ENCODE data around the gene CCNL2. TPM values are rescaled to one million over a fixed set of nuclear protein-coding genes. Genes with fewer than 3 reads are reported as not detected.

The CCNL2 gene
- total and polyA plus RNA-seq, 7 donors = 40.2 to 71.8 (median 52.0) TPM

DNA sequence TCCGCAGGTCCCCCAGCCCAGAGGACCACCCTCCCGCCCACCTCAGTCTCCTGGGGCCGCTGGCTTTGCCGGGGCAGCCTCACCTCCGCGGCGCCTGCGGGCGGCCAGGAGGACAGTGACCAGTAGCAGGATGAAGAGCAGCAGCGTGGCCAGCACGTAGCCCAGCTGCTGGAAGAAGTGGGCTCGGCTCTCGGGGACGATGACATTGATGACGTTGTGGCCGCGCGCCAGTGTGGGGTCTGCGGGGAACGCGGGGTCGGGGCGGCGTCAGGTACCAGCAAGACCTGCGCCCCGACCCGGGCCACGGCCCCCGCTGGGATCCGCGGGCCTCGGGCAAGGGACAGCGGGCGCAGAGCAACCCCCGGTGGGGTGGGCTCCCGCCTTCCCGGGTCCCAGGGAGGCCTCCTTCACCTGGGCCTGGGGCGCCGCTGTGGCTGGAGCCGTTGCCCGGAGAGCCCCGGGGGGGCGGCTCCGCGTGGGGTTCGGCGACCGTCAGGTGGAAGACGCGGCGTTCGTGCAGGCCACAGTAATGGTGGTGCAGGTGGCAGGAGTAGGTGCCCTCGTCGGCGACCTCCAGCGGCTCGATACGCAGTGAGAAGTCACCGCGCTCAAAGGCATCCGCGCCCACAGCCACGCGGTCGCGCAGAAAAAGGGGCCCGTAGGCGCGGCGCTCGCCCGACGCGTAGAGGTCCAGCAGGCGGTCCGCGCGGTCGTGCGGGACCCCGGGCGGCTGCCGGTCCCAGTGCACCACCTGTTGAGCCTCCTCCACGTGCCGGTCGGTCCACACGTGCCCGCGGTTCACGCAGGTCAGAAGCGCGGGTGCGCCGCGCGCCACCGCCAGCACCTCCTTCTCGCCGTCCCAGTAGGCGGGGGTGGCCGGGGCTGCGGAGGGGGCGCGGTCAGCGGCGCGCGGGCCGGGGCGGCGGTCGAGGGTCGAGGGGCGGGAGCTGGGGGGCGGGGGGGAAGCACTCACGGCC is 44.6 kb downstream of the CCNL2 start:
- TF ChIP-seq, protein P1, sequence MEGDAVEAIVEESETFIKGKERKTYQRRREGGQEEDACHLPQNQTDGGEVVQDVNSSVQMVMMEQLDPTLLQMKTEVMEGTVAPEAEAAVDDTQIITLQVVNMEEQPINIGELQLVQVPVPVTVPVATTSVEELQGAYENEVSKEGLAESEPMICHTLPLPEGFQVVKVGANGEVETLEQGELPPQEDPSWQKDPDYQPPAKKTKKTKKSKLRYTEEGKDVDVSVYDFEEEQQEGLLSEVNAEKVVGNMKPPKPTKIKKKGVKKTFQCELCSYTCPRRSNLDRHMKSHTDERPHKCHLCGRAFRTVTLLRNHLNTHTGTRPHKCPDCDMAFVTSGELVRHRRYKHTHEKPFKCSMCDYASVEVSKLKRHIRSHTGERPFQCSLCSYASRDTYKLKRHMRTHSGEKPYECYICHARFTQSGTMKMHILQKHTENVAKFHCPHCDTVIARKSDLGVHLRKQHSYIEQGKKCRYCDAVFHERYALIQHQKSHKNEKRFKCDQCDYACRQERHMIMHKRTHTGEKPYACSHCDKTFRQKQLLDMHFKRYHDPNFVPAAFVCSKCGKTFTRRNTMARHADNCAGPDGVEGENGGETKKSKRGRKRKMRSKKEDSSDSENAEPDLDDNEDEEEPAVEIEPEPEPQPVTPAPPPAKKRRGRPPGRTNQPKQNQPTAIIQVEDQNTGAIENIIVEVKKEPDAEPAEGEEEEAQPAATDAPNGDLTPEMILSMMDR (IDR thresholded peaks at IDR 0.05) = no peak
- Histone ChIP-seq H3K27me3 (ENCODE audit: insufficient read depth in 3 of 3, low read length in 2 of 3) (peaks cover 0 to 42% (median 0%) of the 10 kb centered on the region in 3 donors), H3K4me1 (peaks cover 17% of the 10 kb centered on the region), H3K27ac (no peak overlapping the region), H3K4me3 (peak overlapping the region; percentile 44), H3K36me3 (ENCODE audit: insufficient read depth in 1 of 2, low read depth in 1 of 2) (peaks cover 0 to 4% of the 10 kb centered on the region in 2 donors), H3K9me3 (no peaks in the 10 kb centered on the region)
- intact Hi-C loops (cut with DNase I) = no loop called here
- DNase-seq = peak; percentile 28 to 60
- 50 to 56% (median 55%) methylated on average over 76 to 116 of the region's 116 CpGs for WGBS, 3 donors
- no peak for ATAC-seq

DNA sequence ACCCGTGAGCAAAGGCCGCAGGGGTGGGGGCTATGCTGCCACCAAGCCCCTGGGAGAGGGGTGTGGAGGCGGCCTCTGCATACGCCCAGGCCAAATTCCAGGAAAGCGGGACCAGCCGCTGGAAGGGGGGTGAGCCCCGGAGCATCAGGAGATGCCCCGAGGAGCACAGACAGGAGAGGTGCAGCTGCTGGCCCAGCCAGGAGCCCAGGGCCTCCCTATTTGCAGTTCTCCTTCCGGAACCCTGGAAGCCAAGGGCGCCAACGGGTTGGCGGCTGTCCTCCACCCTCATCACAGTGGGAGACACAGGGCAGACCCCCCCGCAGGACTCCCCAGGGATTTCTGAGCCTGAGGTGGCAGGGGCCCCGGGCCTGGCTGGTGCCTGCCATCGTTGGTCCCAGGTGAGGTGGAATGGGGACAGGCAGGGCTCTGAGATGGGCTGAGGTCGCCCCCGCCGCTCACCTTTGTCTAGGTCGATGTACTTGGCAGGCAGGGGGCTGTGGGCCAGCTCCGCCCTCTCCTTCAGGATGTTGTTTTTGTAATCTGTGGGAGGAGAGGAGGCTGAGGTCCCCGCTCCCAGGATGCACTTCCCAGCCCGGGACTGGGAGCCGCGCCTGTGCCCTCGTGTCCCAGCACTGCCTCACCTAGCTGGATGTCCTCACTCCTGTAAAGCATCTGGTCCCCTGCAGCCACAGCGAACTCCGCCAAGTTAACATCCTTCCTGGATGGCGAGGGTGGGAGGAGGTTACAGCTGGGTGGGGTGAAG is 45.6 kb downstream of the CCNL2 start:
- 38 to 44% (median 39%) methylated on average over 24 to 28 of the region's 28 CpGs for WGBS, 3 donors
- peaks cover 0 to 4% of the 10 kb centered on the region in 2 donors for H3K36me3 ChIP-seq (ENCODE audit: insufficient read depth in 1 of 2, low read depth in 1 of 2)
- H3K4me1 ChIP-seq = peaks cover 17% of the 10 kb centered on the region
- peaks cover 0 to 32% (median 0%) of the 10 kb centered on the region in 3 donors for H3K27me3 ChIP-seq (ENCODE audit: insufficient read depth in 3 of 3, low read length in 2 of 3)
- DNase-seq (peak in 1 of 2 donors; percentile 20), ATAC-seq (no peak)
- intact Hi-C loops (cut with DNase I) = no loop called here
- no peaks in the 10 kb centered on the region for H3K9me3 ChIP-seq
- TF ChIP-seq, protein P1 (IDR thresholded peaks at IDR 0.05) = no peak
- H3K27ac ChIP-seq = no peak overlapping the region
- no peak overlapping the region for H3K4me3 ChIP-seq

DNA sequence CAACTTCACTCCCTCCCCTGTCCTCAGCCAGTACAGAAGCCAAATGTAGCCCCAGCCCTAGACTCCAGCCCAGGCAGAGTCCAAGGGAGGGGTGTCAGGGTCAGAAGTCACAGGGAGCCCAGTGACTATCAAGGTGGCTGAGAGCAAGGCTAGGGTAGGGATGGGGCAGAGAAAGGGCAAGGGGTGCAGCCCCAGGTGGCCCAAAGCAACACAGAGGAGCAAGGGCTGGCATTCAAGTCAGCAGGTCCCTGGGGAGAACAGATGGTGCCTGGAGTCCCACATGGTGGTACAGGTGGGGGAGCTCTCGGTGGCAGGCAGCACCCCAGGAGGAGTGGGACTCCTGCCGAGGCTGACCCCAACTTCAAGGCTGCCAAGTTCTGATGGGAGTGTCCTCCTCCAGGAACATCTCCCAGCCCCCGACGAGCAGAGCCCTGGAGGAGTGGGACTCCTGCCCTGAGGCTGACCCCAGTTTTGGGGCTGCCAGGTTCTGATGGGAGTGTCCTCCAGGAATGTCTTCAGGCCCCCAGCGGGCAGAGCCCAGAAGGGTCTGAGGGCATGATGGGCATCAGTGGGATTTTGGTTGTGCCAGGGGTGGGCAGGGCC is 46.2 kb downstream of the CCNL2 start:
- H3K4me1 ChIP-seq = peaks cover 17% of the 10 kb centered on the region
- peaks cover 0 to 4% of the 10 kb centered on the region in 2 donors for H3K36me3 ChIP-seq (ENCODE audit: insufficient read depth in 1 of 2, low read depth in 1 of 2)
- H3K4me3 ChIP-seq = no peak overlapping the region
- intact Hi-C loops (cut with DNase I) = no loop called here
- 18 to 35% (median 23%) methylated on average over 4 to 5 of the region's 5 CpGs for WGBS, 3 donors
- ATAC-seq (no peak), DNase-seq (no peak)
- TF ChIP-seq, protein P1 (IDR thresholded peaks at IDR 0.05) = no peak
- H3K27me3 ChIP-seq (ENCODE audit: insufficient read depth in 3 of 3, low read length in 2 of 3) = peaks cover 0 to 26% (median 0%) of the 10 kb centered on the region in 3 donors
- peak overlapping the region; percentile 55 for H3K27ac ChIP-seq
- H3K9me3 ChIP-seq = no peaks in the 10 kb centered on the region

GRCh38 chr1:1351511-1352427 is 47.4 kb downstream of the CCNL2 start:
- peak; percentile 71 to 81 for DNase-seq
- peak in 1 of 4 donors; percentile 2 for ATAC-seq
- intact Hi-C loops (cut with DNase I) = no loop called here
- Histone ChIP-seq H3K36me3 (ENCODE audit: insufficient read depth in 1 of 2, low read depth in 1 of 2) (peaks cover 0 to 4% of the 10 kb centered on the region in 2 donors), H3K4me3 (peak overlapping the region; percentile 25), H3K27ac (peak overlapping the region; percentile 60), H3K4me1 (peaks cover 24% of the 10 kb centered on the region), H3K27me3 (ENCODE audit: insufficient read depth in 3 of 3, low read length in 2 of 3) (peaks cover 0 to 18% (median 0%) of the 10 kb centered on the region in 3 donors), H3K9me3 (no peaks in the 10 kb centered on the region)
- TF ChIP-seq, protein P1 (IDR thresholded peaks at IDR 0.05) = no peak
- WGBS, 3 donors = 35 to 60% (median 36%) methylated on average over 24 to 29 of the region's 29 CpGs
